ENCODE data around the gene SLAMF8.

- TF ChIP-seq MAX (IDR thresholded peaks at IDR 0.05) (no peak), RXRA (IDR thresholded peaks at IDR 0.05; ENCODE audit: insufficient read depth, low read depth, low read length) (no peak), FOSL1 (IDR thresholded peaks at IDR 0.05; ENCODE audit: insufficient read depth, low read depth, low read length) (no peak), KDM5A (IDR thresholded peaks at IDR 0.05; ENCODE audit: low read length) (no peak), POLR2AphosphoS5 (IDR thresholded peaks at IDR 0.05; ENCODE audit: low read depth, low read length) (no peak), TAF1 (IDR thresholded peaks at IDR 0.05; ENCODE audit: low read depth, low read length) (no peak), EGR1 (IDR thresholded peaks at IDR 0.05; ENCODE audit: borderline replicate concordance, low read depth, low read length) (no peak), CTCF (IDR thresholded peaks at IDR 0.05; ENCODE audit: control extremely low read depth in 1 of 3, insufficient read depth in 1 of 3, low read depth in 1 of 3, low read length in 3 of 3) (no peak), EP300 (IDR thresholded peaks at IDR 0.05; ENCODE audit: borderline replicate concordance in 1 of 2, low read depth in 2 of 2, low read length in 2 of 2) (no peak)
Measured at GRCh38 chr1:159879977-159880376, 53.3 kb downstream of the SLAMF8 start.
